ENCODE data around the gene SPNS3.

The SPNS3 gene

DNA sequence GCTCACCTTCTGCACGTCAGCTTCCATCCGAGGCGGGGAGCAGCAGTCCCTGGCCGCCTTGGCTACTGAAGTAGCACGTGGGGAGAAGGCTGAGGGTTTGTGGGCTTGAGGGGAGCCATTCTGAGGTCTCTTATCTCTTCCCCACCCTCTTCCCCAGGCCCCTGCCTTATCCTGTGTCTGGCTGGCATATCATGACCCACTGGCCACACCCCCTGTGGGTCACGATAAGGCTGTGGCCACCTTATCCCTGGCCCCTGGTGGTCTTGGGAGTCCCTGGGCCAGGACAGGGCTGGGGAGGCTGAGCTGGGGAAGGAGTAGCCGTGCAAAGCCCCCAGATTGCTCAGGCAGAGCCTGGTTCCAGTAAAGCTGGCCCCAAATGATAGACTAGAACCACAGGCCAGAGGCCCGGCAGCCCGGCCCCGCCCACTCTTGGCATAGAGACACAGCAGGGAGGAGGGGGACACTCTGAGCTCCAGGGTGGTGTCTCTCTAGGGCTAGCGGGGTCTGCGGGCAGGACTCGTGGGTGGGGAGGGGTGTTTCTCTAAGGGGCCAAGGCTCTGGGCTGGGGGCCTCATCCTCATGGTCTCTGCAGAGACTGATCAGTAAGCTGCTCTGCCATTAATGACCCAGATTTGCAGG lies 72.6 kb downstream of the SPNS3 start:
- Histone ChIP-seq H3K4me3 (ENCODE audit: low read depth, low read length) (no peak overlapping the region), H3K4me1 (ENCODE audit: control insufficient read depth, insufficient read depth, low read length) (peaks cover 18% of the 10 kb centered on the region; the same call in 1 of the 2 replicates), H3K36me3 (ENCODE audit: control insufficient read depth, insufficient read depth, low read length) (no peaks in the 10 kb centered on the region), H3K9ac (ENCODE audit: low read length) (no peak overlapping the region), H3K27ac (ENCODE audit: low read depth, low read length) (no peak overlapping the region), H3K9me3 (ENCODE audit: control insufficient read depth, insufficient read depth, low read depth, low read length) (no peaks in the 10 kb centered on the region), H3K27me3 (ENCODE audit: control insufficient read depth, insufficient read depth, low read length) (peaks cover 43% of the 10 kb centered on the region)

GRCh38 chr17:4506892-4507291 lies 73.2 kb downstream of the SPNS3 start:
- no peaks in the 10 kb centered on the region for H3K9me3 ChIP-seq (ENCODE audit: control insufficient read depth, insufficient read depth, low read depth, low read length)

DNA sequence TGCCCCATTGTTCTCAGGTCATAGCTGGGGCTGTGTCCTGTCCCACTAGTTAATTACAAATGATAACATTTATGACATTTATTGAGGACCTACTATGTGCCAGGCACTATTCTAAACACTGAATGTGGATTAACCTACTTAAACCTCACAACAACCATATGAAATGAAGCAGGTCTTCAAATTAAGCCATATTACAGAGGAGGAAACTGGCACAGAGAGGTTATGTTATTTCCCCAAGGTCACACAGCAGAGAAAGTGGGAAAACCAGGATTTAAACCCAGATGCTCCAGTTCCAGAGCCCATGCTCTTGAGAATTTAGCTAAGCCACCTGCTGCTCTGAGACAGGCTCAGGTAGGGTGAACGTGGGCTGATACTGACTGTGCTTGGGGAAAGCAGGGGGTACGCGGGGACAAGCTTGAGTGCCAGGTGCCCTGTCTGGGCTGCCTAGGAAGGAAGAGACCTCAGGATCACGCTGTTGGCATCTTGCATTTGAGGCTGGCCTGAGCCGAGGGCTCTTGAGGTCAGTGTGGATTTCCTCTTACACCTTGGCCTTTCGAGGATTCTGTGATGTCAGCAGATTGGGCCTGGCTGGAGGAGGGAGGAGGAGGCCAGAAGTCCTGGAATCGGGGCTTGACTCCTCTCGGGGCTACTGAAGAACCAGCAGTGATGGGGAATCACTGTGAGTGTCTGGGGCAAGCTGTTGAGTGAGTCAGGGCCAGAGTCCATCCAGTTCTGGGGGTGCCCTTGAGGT lies 73.8 kb downstream of the SPNS3 start:
- Histone ChIP-seq H3K9ac (ENCODE audit: low read length) (no peak overlapping the region), H3K27me3 (ENCODE audit: control insufficient read depth, insufficient read depth, low read length) (peaks cover 33% of the 10 kb centered on the region; the same call in 1 of the 2 replicates), H3K4me1 (ENCODE audit: control insufficient read depth, insufficient read depth, low read length) (peaks cover 16% of the 10 kb centered on the region; the same call in 1 of the 2 replicates)

More at GRCh38 chr17:4506892-4507291, 73.2 kb downstream of the SPNS3 start:
- no peak overlapping the region for H3K4me3 ChIP-seq (ENCODE audit: low read depth, low read length)
- H3K36me3 ChIP-seq (ENCODE audit: control insufficient read depth, insufficient read depth, low read length), result no peaks in the 10 kb centered on the region
- H3K4me1 ChIP-seq (ENCODE audit: control insufficient read depth, insufficient read depth, low read length), result peaks cover 18% of the 10 kb centered on the region; the same call in 1 of the 2 replicates
- H3K27ac ChIP-seq (ENCODE audit: low read depth, low read length), result no peak overlapping the region
- no peak overlapping the region for H3K9ac ChIP-seq (ENCODE audit: low read length)
- peaks cover 37% of the 10 kb centered on the region; the same call in 1 of the 2 replicates for H3K27me3 ChIP-seq (ENCODE audit: control insufficient read depth, insufficient read depth, low read length)

DNA sequence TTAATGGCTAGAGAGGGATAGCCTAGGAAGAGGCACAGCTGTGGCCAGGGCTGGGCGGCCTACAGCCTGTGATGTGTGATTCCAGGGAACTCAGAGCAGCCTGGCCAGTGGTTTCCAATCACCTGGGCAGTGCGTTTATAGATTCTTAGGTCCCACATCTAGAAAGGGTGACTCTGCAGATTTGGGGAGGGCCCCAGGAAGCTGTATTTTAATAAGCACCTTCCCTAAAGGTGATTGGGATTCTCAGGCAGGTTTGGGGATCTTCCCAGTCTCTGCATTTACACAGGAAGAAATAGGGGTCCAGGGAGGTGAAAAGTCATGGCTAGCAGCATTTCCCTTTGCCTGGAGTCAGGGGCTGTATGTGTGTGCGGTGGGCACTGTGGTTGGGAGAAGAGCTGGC lies 74.5 kb downstream of the SPNS3 start:
- Histone ChIP-seq H3K4me3 (ENCODE audit: low read depth, low read length) (no peak overlapping the region), H3K9ac (ENCODE audit: low read length) (no peak overlapping the region), H3K27me3 (ENCODE audit: control insufficient read depth, insufficient read depth, low read length) (peaks cover 26% of the 10 kb centered on the region; the same call in 1 of the 2 replicates), H3K4me1 (ENCODE audit: control insufficient read depth, insufficient read depth, low read length) (peaks cover 9% of the 10 kb centered on the region; the same call in 1 of the 2 replicates), H3K27ac (ENCODE audit: low read depth, low read length) (no peak overlapping the region), H3K9me3 (ENCODE audit: control insufficient read depth, insufficient read depth, low read depth, low read length) (no peaks in the 10 kb centered on the region), H3K36me3 (ENCODE audit: control insufficient read depth, insufficient read depth, low read length) (no peaks in the 10 kb centered on the region)

More for the DNA sequence above, 73.8 kb downstream of the SPNS3 start:
- Histone ChIP-seq H3K36me3 (ENCODE audit: control insufficient read depth, insufficient read depth, low read length) (no peaks in the 10 kb centered on the region), H3K4me3 (ENCODE audit: low read depth, low read length) (no peak overlapping the region), H3K9me3 (ENCODE audit: control insufficient read depth, insufficient read depth, low read depth, low read length) (no peaks in the 10 kb centered on the region), H3K27ac (ENCODE audit: low read depth, low read length) (no peak overlapping the region)

DNA sequence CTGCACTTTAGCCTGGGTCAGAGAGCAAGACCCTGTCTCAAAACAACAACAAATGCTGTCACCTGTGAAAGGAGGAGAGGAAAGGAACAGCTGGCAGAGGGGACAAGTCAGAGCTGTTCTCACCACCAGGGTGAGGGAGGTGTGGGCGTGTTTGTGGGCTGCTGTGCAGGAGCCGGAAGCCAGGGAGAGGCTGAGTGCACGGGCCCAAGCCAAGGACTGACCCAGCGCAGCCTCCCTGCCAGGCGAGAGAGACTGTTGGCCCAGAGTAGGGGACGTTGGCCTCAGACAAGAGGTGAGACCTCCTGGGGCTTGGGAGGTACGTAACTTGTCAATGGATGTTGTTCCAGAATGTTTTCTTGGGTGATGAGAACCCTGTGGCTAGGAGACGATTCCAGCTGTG lies 75.7 kb downstream of the SPNS3 start:
- Histone ChIP-seq H3K36me3 (ENCODE audit: control insufficient read depth, insufficient read depth, low read length) (no peaks in the 10 kb centered on the region), H3K9ac (ENCODE audit: low read length) (no peak overlapping the region)

DNA sequence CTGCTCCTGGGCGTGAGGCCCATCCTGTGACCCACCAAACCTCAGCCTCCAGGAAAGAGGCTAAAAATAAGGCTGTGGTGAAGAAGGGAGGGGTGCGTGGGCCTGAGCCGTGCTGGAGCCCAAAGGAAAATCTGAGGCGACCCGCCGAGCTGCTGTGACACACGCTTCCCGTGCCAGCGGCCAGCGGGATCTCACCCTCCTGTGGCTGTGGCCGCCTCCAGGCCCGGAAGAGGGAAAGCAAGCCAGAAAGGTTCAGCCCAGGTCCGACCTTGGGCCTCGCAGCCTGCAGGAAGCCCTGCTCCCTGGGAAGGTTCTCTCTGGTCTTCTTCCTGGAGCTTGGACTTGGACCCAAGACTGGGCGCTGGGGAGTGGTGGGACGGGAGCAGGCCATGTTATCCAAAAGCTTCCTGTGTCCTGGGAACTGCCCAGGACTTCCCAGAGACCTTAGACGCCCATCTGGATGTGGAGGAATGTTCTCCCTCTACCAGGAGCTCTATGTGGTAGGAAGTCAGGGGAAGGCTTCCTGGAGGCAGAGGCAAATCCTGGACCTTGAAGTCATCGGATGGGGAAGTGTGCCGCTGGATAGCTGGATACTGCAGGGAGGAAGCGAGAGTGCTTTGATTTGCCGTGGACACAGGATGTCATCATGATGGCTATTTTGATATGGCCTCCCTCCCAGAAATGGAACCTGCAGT lies 76.3 kb downstream of the SPNS3 start:
- H3K9me3 ChIP-seq (ENCODE audit: control insufficient read depth, insufficient read depth, low read depth, low read length), result no peaks in the 10 kb centered on the region
- H3K4me1 ChIP-seq (ENCODE audit: control insufficient read depth, insufficient read depth, low read length), result peaks cover 15% of the 10 kb centered on the region
- no peak overlapping the region for H3K27ac ChIP-seq (ENCODE audit: low read depth, low read length)
- no peaks in the 10 kb centered on the region for H3K36me3 ChIP-seq (ENCODE audit: control insufficient read depth, insufficient read depth, low read length)
- H3K9ac ChIP-seq (ENCODE audit: low read length), result no peak overlapping the region
- H3K27me3 ChIP-seq (ENCODE audit: control insufficient read depth, insufficient read depth, low read length), result peaks cover 12% of the 10 kb centered on the region; the same call in 1 of the 2 replicates
- no peak overlapping the region for H3K4me3 ChIP-seq (ENCODE audit: low read depth, low read length)

More for the DNA sequence above, 75.7 kb downstream of the SPNS3 start:
- no peak overlapping the region for H3K27ac ChIP-seq (ENCODE audit: low read depth, low read length)
- H3K4me3 ChIP-seq (ENCODE audit: low read depth, low read length), result no peak overlapping the region
- peaks cover 16% of the 10 kb centered on the region for H3K4me1 ChIP-seq (ENCODE audit: control insufficient read depth, insufficient read depth, low read length)
- no peaks in the 10 kb centered on the region for H3K9me3 ChIP-seq (ENCODE audit: control insufficient read depth, insufficient read depth, low read depth, low read length)
- peaks cover 19% of the 10 kb centered on the region; the same call in 1 of the 2 replicates for H3K27me3 ChIP-seq (ENCODE audit: control insufficient read depth, insufficient read depth, low read length)

- no peaks in the 10 kb centered on the region for H3K9me3 ChIP-seq (ENCODE audit: control insufficient read depth, insufficient read depth, low read depth, low read length)
- H3K36me3 ChIP-seq (ENCODE audit: control insufficient read depth, insufficient read depth, low read length), result no peaks in the 10 kb centered on the region
- H3K27ac ChIP-seq (ENCODE audit: low read depth, low read length), result no peak overlapping the region
- H3K9ac ChIP-seq (ENCODE audit: low read length), result no peak overlapping the region
- H3K27me3 ChIP-seq (ENCODE audit: control insufficient read depth, insufficient read depth, low read length), result peaks cover 8% of the 10 kb centered on the region; the same call in 1 of the 2 replicates
- peaks cover 10% of the 10 kb centered on the region; the same call in 1 of the 2 replicates for H3K4me1 ChIP-seq (ENCODE audit: control insufficient read depth, insufficient read depth, low read length)
- no peak overlapping the region for H3K4me3 ChIP-seq (ENCODE audit: low read depth, low read length)
These were observed 76.8 kb downstream of the SPNS3 start for GRCh38 chr17:4510618-4510941.

GRCh38 chr17:4511199-4511932 lies 77.6 kb downstream of the SPNS3 start:
- H3K9me3 ChIP-seq (ENCODE audit: control insufficient read depth, insufficient read depth, low read depth, low read length), result no peaks in the 10 kb centered on the region
- peaks cover 4% of the 10 kb centered on the region; the same call in 1 of the 2 replicates for H3K27me3 ChIP-seq (ENCODE audit: control insufficient read depth, insufficient read depth, low read length)
- no peak overlapping the region for H3K4me3 ChIP-seq (ENCODE audit: low read depth, low read length)
- no peaks in the 10 kb centered on the region for H3K36me3 ChIP-seq (ENCODE audit: control insufficient read depth, insufficient read depth, low read length)
- no peak overlapping the region for H3K9ac ChIP-seq (ENCODE audit: low read length)
- H3K27ac ChIP-seq (ENCODE audit: low read depth, low read length), result no peak overlapping the region
- peaks cover 10% of the 10 kb centered on the region; the same call in 1 of the 2 replicates for H3K4me1 ChIP-seq (ENCODE audit: control insufficient read depth, insufficient read depth, low read length)

GRCh38 chr17:4512156-4513112 lies 78.7 kb downstream of the SPNS3 start:
- no peak overlapping the region for H3K27ac ChIP-seq (ENCODE audit: low read depth, low read length)
- H3K36me3 ChIP-seq (ENCODE audit: control insufficient read depth, insufficient read depth, low read length), result no peaks in the 10 kb centered on the region
- peaks cover 10% of the 10 kb centered on the region; the same call in 1 of the 2 replicates for H3K4me1 ChIP-seq (ENCODE audit: control insufficient read depth, insufficient read depth, low read length)
- no peaks in the 10 kb centered on the region for H3K9me3 ChIP-seq (ENCODE audit: control insufficient read depth, insufficient read depth, low read depth, low read length)
- H3K27me3 ChIP-seq (ENCODE audit: control insufficient read depth, insufficient read depth, low read length), result peaks cover 4% of the 10 kb centered on the region; the same call in 1 of the 2 replicates
- no peak overlapping the region for H3K9ac ChIP-seq (ENCODE audit: low read length)
- no peak overlapping the region for H3K4me3 ChIP-seq (ENCODE audit: low read depth, low read length)

Data from HUES6 (cell line).